HepG2 (cell line): ENCODE data around the gene MYO7A. TPM values are rescaled to one million over a fixed set of nuclear protein-coding genes. Genes with fewer than 3 reads are reported as not detected.

Source experiments
- ATAC-seq: fragments of 200-7000 bp; cut with Tn5 transposase; 3 replicates; pipeline ENCODE4 v1.9.1; 2020; ENCODE audit warnings: mild to moderate bottlenecking, moderate library complexity
- BruUV-seq: library from RNA; stranded (reverse); fragments of 400-500 nt; replicated peaks from 2 replicates; lab custom pipeline; 2021; lab: Mats Ljungman, UMichigan
- CTCF ChIA-PET: fragments of 300-600 bp; formaldehyde crosslinking; extraction: SDS; loops from one replicate; lab custom pipeline; 2021; ENCODE audit warnings: low total read pairs, inconsistent platforms, low intra/inter-chr PET ratio; lab: Yijun Ruan, JAX
- POLR2A ChIA-PET: fragments of 350-600 bp; sonication (Branson Sonifier 250); formaldehyde crosslinking; loops from one replicate; lab custom pipeline; 2020; ENCODE audit warnings: antibody characterized with exemption, inconsistent platforms; lab: Yijun Ruan, JAX
- DNase-seq: peaks from one replicate; pipeline ENCODE4 v3.0.0-alpha.2; 2015; ENCODE audit warnings: low spot score
- FAIRE-seq: peaks from 3 replicates; lab custom pipeline; 2011; peaks lifted over from hg19 to GRCh38; lab: Jason Lieb, UNC
- H2AFZ ChIP-seq: one replicate; pipeline ENCODE4 v1.6.1; 2011; ENCODE audit warnings: low read length, inconsistent platforms
- H3K27ac ChIP-seq: fragments of 300-600 bp; 3 replicates; pipeline ENCODE4 v1.8.0; 2011; ENCODE audit warnings: mixed run types, mild to moderate bottlenecking, mixed read lengths, low read length, inconsistent platforms; ENCODE audit not compliant: insufficient read depth; ENCODE audit errors: extremely low read length
- H3K27me3 ChIP-seq, 2 experiments: fragments of 200-600 bp in 1 of 2; 2 replicates in 1 of 2; 3 replicates in 1 of 2; pipeline versions ENCODE4 v1.6.0 to v1.8.0; 2011; ENCODE audit warnings: low read length in 2 of 2, mild to moderate bottlenecking in 2 of 2, moderate library complexity in 2 of 2, inconsistent platforms in 1 of 2; ENCODE audit not compliant: insufficient read depth in 2 of 2, control insufficient read depth in 1 of 2
- H3K36me3 ChIP-seq, 2 experiments: fragments of 200-600 bp in 1 of 2; replicated peaks in 1 of 2; 2 replicates in 1 of 2; 3 replicates in 1 of 2; pipeline versions ENCODE4 v1.5.1 to v1.8.0; 2011; ENCODE audit warnings: low read length in 2 of 2, inconsistent platforms in 1 of 2; ENCODE audit not compliant: insufficient read depth in 2 of 2, control insufficient read depth in 1 of 2
- H3K4me1 ChIP-seq: 2 replicates; pipeline ENCODE4 v1.5.1; 2012; ENCODE audit warnings: low read length, inconsistent platforms; ENCODE audit not compliant: insufficient read depth
- H3K4me2 ChIP-seq: 2 replicates; pipeline ENCODE4 v1.6.0; 2011; ENCODE audit warnings: low read depth, low read length, inconsistent platforms
- H3K4me3 ChIP-seq, 3 experiments: fragments of 200-600 bp in 1 of 3; sonication (generic), shearing (Covaris generic) in 1 of 3; replicated peaks in 1 of 3; 2 replicates each; pipeline ENCODE4 v1.5.1; 2011 to 2016; ENCODE audit warnings: low read length in 3 of 3, inconsistent platforms in 2 of 3, low read depth in 2 of 3, mild to moderate bottlenecking in 2 of 3, control low read depth in 1 of 3, mixed read lengths in 1 of 3; ENCODE audit not compliant: insufficient read depth in 1 of 3
- H3K79me2 ChIP-seq: one replicate; pipeline ENCODE4 v1.6.1; 2011; ENCODE audit warnings: low read length, inconsistent platforms; ENCODE audit not compliant: insufficient read depth
- H3K9ac ChIP-seq: 2 replicates; pipeline ENCODE4 v1.6.0; 2011; ENCODE audit warnings: mild to moderate bottlenecking, low read depth, low read length, inconsistent platforms; ENCODE audit not compliant: insufficient read depth
- H3K9me3 ChIP-seq: 2 replicates; pipeline ENCODE4 v1.5.1; 2012; ENCODE audit warnings: mild to moderate bottlenecking, low read length
- H4K20me1 ChIP-seq: 2 replicates; pipeline ENCODE4 v1.6.0; 2011; ENCODE audit warnings: inconsistent platforms, mild to moderate bottlenecking, low read length, moderate library complexity; ENCODE audit not compliant: insufficient read depth
- ETV6 ChIP-seq: sonication (generic); formaldehyde crosslinking; conservative IDR thresholded peaks from 2 replicates; pipeline ENCODE4 v1.4.0; 2020; ENCODE audit warnings: missing genetic modification reagents
- KLF12 ChIP-seq: sonication (generic); formaldehyde crosslinking; IDR thresholded peaks from 2 replicates; pipeline ENCODE4 v1.4.0; 2020; ENCODE audit warnings: missing genetic modification reagents, borderline replicate concordance
- MLLT10 ChIP-seq: sonication (generic); formaldehyde crosslinking; IDR thresholded peaks from 2 replicates; pipeline ENCODE4 v1.4.0; 2020; ENCODE audit warnings: missing genetic modification reagents
- MYNN ChIP-seq: sonication (generic); formaldehyde crosslinking; IDR thresholded peaks from 2 replicates; pipeline ENCODE4 v1.4.0; 2020; ENCODE audit warnings: mild to moderate bottlenecking, low read depth, missing genetic modification reagents
- SALL2 ChIP-seq: sonication (generic); formaldehyde crosslinking; IDR thresholded peaks from 2 replicates; pipeline ENCODE4 v1.8.1; 2023; ENCODE audit warnings: mild to moderate bottlenecking, missing genetic modification reagents, inconsistent platforms
- SKI ChIP-seq: fragments of 450-650 bp; IDR thresholded peaks from one replicate; pipeline ENCODE4 v1.6.1; 2018; ENCODE audit warnings: mild to moderate bottlenecking; ENCODE audit not compliant: partially characterized antibody
- SMC3 ChIP-seq: IDR thresholded peaks from 2 replicates; pipeline ENCODE4 v1.6.1; 2011; ENCODE audit warnings: low read length, improper control_type of control experiment
- SPEN ChIP-seq: sonication (generic); formaldehyde crosslinking; IDR thresholded peaks from 2 replicates; pipeline ENCODE4 v1.5.1; 2020; ENCODE audit warnings: low read depth, mild to moderate bottlenecking, missing genetic modification reagents
- STAT5B ChIP-seq: sonication (generic); formaldehyde crosslinking; IDR thresholded peaks from 2 replicates; pipeline ENCODE4 v1.4.0; 2020; ENCODE audit warnings: missing genetic modification reagents
- ZNF432 ChIP-seq: sonication (generic); formaldehyde crosslinking; IDR thresholded peaks from 2 replicates; pipeline ENCODE4 v1.5.0; 2020; ENCODE audit warnings: missing genetic modification reagents, mild to moderate bottlenecking, borderline replicate concordance
- ZNF841 ChIP-seq: sonication (generic); formaldehyde crosslinking; IDR thresholded peaks from 2 replicates; pipeline ENCODE4 v1.8.1; 2023; ENCODE audit warnings: missing genetic modification reagents, borderline replicate concordance
- WGBS: methylation state at CpG from one replicate; pipeline ENCODE4 v1.1.6; 2017; ENCODE audit warnings: low lambda C conversion rate; 5-methylcytosine and 5-hydroxymethylcytosine counted together
- in situ Hi-C: cut with HindIII; loops from 2 replicates; pipeline ENCODE4 v1.10.0; 2017; ENCODE audit warnings: low pct_unique_long_range_greater_than_20kb; ENCODE audit not compliant: extremely low pct_ligation_motif_present
- intact Hi-C: fragments of 100-400 bp; cut with micrococcal nuclease; formaldehyde crosslinking; loops from one replicate; pipeline ENCODE4 v1.10.0; 2022; ENCODE audit not compliant: unreplicated experiment
- polyA plus RNA-seq, 8 experiments: library from polyadenylated mRNA; depleted of rRNA in 3 of 8; stranded (reverse) in 7 of 8; unstranded in 1 of 8; fragments of >200 nt; fragmentation: Illumina TruSeq in 4 of 8; extraction: Trizol in 4 of 8; gene quantifications; 2 replicates each; pipeline versions ENCODE4 v1.2.1 to v1.2.3, GENCODE V29; 2011 to 2016; ENCODE audit warnings: low read depth in 4 of 8, missing spikeins in 1 of 8, mixed read lengths in 1 of 8; ENCODE audit not compliant: insufficient read depth in 1 of 8
- total RNA-seq, 5 experiments: library from RNA; depleted of rRNA; stranded (reverse); fragments of >200 nt; fragmentation: Illumina TruSeq; extraction: Trizol; gene quantifications; 2 replicates each; pipeline ENCODE4 v1.2.3, GENCODE V29; 2016; ENCODE audit warnings: low read depth in 1 of 5

The MYO7A gene
- total and polyA plus RNA-seq, 2 of the 13 experiments (the other 11 are each of a cell fraction or from before 2014, with no cell fraction given), result 7.5 to 10.0 TPM

DNA sequence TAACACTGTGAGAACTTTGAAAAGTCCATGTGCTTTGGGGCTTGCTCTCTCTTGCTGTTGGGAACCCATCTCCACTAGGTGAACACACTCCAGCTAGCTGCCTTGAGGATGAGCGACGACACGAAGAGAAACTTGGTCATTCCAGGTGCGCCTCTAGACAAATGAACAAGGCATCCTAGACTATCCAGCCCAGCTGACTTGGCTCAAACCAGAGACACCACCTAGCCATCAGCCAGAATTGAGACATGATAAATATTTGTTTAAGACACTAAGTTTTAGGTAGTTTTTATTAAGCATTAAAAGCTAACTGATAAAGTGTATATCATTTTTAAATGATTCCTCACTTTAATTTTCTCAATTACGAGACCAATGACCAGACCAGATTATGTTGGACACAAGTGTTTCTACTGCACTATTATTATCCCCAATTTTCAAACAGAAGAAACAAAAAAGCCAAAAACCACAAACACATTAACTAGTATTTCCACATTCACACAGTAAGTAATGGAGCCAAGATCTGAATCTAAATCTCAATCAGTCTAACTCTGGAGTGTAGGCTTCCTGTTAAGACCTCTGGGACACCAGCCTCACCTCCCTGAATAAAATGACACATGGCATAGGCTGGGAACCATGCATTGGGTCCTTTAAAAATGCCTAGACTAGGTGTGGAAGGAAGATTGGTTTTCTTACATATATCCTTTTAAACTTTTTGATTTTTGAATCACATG is 103.0 kb downstream of the MYO7A start:
- in situ Hi-C loops (no loop called here), intact Hi-C loops (no loop called here)
- Histone ChIP-seq H3K27ac (no peak overlapping the region), H3K4me3 (no peak overlapping the region), H4K20me1 (no peaks in the 10 kb centered on the region), H3K4me2 (no peak overlapping the region), H3K9ac (no peak overlapping the region), H3K4me1 (no peaks in the 10 kb centered on the region), H3K36me3 (no peaks in the 10 kb centered on the region), H3K27me3 (no peaks in the 10 kb centered on the region), H3K79me2 (no peaks in the 10 kb centered on the region), H2AFZ (no peak overlapping the region), H3K9me3 (no peaks in the 10 kb centered on the region)
- BruUV-seq, result no TSS peak
- DNase-seq, result no peak
- ATAC-seq, result no peak
- CTCF ChIA-PET, result no interaction called here
- TF ChIP-seq MYNN (CRISPR knock-in tag) (no peak), ZNF432 (no peak), SMC3 (no peak), STAT5B (CRISPR knock-in tag) (no peak), ZNF841 (CRISPR knock-in tag) (no peak), SALL2 (CRISPR knock-in tag) (no peak), SKI (no peak), SPEN (CRISPR knock-in tag) (no peak), KLF12 (CRISPR knock-in tag) (no peak), ETV6 (CRISPR knock-in tag) (no peak), MLLT10 (CRISPR knock-in tag) (no peak)
- FAIRE-seq, result no peak
- POLR2A ChIA-PET, result interaction anchor here (0.6 kb wide), 1 partner anchor 19 kb away, joined by 3 read pairs; no protein-coding TSS in a partner anchor
- 87% methylated on average over 5 of the region's 5 CpGs for WGBS
